ENCODE data around the gene DSTYK.

The DSTYK gene

GRCh38 chr1:205170532-205171269, 40.8 kb downstream of the DSTYK start:
- H3K4me3 ChIP-seq (ENCODE audit: control insufficient read depth in 1 of 7, extremely low read depth in 1 of 7, insufficient read depth in 4 of 7, low read depth in 2 of 7, low read length in 6 of 7): no peak overlapping the region
- H3K9me3 ChIP-seq (ENCODE audit: control extremely low read depth in 1 of 5, control insufficient read depth in 4 of 5, insufficient read depth in 2 of 5, low read depth in 1 of 5, low read length in 4 of 5): no peaks in the 10 kb centered on the region
- no peak for DNase-seq
- peaks cover 12 to 46% (median 19%) of the 10 kb centered on the region in 4 experiments for H3K36me3 ChIP-seq (ENCODE audit: control insufficient read depth in 4 of 4, insufficient read depth in 4 of 4, low read length in 3 of 4)
- 82% methylated on average over 8 of the region's 9 CpGs for WGBS (ENCODE audit: insufficient coverage)
- peak overlapping the region in 1 of 2 experiments; percentile 41 for H3K27ac ChIP-seq (ENCODE audit: insufficient read depth in 1 of 2, low read depth in 1 of 2, low read length in 2 of 2, poor library complexity in 1 of 2, severe bottlenecking in 2 of 2)
- POLR2A ChIA-PET: no interaction called here
- H3K27me3 ChIP-seq (replicated peaks in 2 of 5; ENCODE audit: control insufficient read depth in 4 of 5, insufficient read depth in 5 of 5, low read length in 4 of 5): no peaks in the 10 kb centered on the region
- CTCF ChIA-PET: interaction anchor here (0.6 kb wide), 1 partner anchor 16 kb away, joined by 4 read pairs; no protein-coding TSS in a partner anchor
- peaks cover 0 to 9% (median 8%) of the 10 kb centered on the region in 4 experiments for H3K4me1 ChIP-seq (ENCODE audit: control extremely low read depth in 1 of 4, control insufficient read depth in 4 of 4, insufficient read depth in 4 of 4, low read length in 3 of 4)

DNA sequence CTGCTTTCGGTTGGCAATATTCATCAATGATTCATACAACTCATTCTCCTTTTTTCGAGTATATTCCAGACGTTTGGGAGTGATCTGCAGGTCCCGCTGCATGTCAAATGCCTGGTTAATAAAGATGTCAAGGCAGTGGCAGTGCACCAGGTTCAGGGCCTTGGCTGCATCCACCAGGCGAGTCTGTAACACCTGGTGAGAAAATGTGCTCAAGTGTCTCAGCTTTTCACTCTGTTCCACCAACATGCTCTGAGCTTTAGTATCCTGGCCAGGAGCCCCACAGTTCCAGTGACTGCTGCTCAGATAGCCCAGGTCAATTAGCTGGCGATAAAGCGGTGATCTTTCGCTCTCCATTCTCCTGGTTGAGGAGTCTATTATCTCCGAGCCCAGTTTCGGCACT, 42.3 kb downstream of the DSTYK start:
- WGBS (ENCODE audit: insufficient coverage): 100% methylated on average over 8 of the region's 10 CpGs
- Histone ChIP-seq H3K4me3 (ENCODE audit: control insufficient read depth in 1 of 7, extremely low read depth in 1 of 7, insufficient read depth in 4 of 7, low read depth in 2 of 7, low read length in 6 of 7) (no peak overlapping the region), H3K9me3 (ENCODE audit: control extremely low read depth in 1 of 5, control insufficient read depth in 4 of 5, insufficient read depth in 2 of 5, low read depth in 1 of 5, low read length in 4 of 5) (no peaks in the 10 kb centered on the region), H3K36me3 (ENCODE audit: control insufficient read depth in 4 of 4, insufficient read depth in 4 of 4, low read length in 3 of 4) (peaks cover 13 to 54% (median 18%) of the 10 kb centered on the region in 4 experiments), H3K4me1 (ENCODE audit: control extremely low read depth in 1 of 4, control insufficient read depth in 4 of 4, insufficient read depth in 4 of 4, low read length in 3 of 4) (peaks cover 0 to 7% (median 0%) of the 10 kb centered on the region in 4 experiments), H3K27ac (ENCODE audit: insufficient read depth in 1 of 2, low read depth in 1 of 2, low read length in 2 of 2, poor library complexity in 1 of 2, severe bottlenecking in 2 of 2) (no peak overlapping the region), H3K27me3 (replicated peaks in 2 of 5; ENCODE audit: control insufficient read depth in 4 of 5, insufficient read depth in 5 of 5, low read length in 4 of 5) (no peaks in the 10 kb centered on the region)
- ChIA-PET POLR2A (no interaction called here), CTCF (interaction anchor here (1.4 kb wide), 1 partner anchor 18 kb away, joined by 7 read pairs; no protein-coding TSS in a partner anchor)
- DNase-seq: no peak

- H3K27ac ChIP-seq (ENCODE audit: insufficient read depth in 1 of 2, low read depth in 1 of 2, low read length in 2 of 2, poor library complexity in 1 of 2, severe bottlenecking in 2 of 2): no peak overlapping the region
- ChIA-PET CTCF (interaction anchor here (1.4 kb wide), 1 partner anchor 17 kb away, joined by 7 read pairs; no protein-coding TSS in a partner anchor), POLR2A (no interaction called here)
- WGBS (ENCODE audit: insufficient coverage): 100% methylated on average over 1 of the region's 1 CpG
- DNase-seq: no peak
- H3K27me3 ChIP-seq (replicated peaks in 2 of 5; ENCODE audit: control insufficient read depth in 4 of 5, insufficient read depth in 5 of 5, low read length in 4 of 5): no peaks in the 10 kb centered on the region
- H3K4me1 ChIP-seq (ENCODE audit: control extremely low read depth in 1 of 4, control insufficient read depth in 4 of 4, insufficient read depth in 4 of 4, low read length in 3 of 4): peaks cover 0 to 7% (median 0%) of the 10 kb centered on the region in 4 experiments
- H3K4me3 ChIP-seq (ENCODE audit: control insufficient read depth in 1 of 7, extremely low read depth in 1 of 7, insufficient read depth in 4 of 7, low read depth in 2 of 7, low read length in 6 of 7): no peak overlapping the region
- no peaks in the 10 kb centered on the region for H3K9me3 ChIP-seq (ENCODE audit: control extremely low read depth in 1 of 5, control insufficient read depth in 4 of 5, insufficient read depth in 2 of 5, low read depth in 1 of 5, low read length in 4 of 5)
- peaks cover 15 to 63% (median 23%) of the 10 kb centered on the region in 4 experiments for H3K36me3 ChIP-seq (ENCODE audit: control insufficient read depth in 4 of 4, insufficient read depth in 4 of 4, low read length in 3 of 4)
These were observed 43.2 kb downstream of the DSTYK start for GRCh38 chr1:205168291-205168690.

DNA sequence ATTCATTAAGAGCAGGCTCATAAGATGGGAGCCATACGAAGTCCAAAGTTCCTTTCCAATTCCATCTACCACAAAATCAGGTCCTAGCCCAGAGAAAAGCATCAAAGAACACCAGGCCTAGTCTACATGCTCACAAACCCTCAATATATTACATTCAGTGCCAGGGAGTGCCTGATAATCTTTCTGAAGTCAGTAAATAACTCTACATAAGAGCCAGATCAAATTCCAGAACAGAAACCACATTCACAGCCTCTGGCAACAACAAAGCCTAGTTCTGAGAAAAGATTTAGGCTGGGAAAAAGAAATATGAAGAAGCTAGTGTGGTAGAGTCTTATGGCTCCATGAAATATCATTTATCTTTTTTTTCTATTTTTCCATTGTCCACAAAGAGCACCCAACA, 49.2 kb downstream of the DSTYK start:
- no peaks in the 10 kb centered on the region for H3K27me3 ChIP-seq (replicated peaks in 2 of 5; ENCODE audit: control insufficient read depth in 4 of 5, insufficient read depth in 5 of 5, low read length in 4 of 5)
- CTCF ChIA-PET: no interaction called here
- WGBS (ENCODE audit: insufficient coverage): 86% methylated on average over 1 of the region's 1 CpG
- H3K27ac ChIP-seq (ENCODE audit: insufficient read depth in 1 of 2, low read depth in 1 of 2, low read length in 2 of 2, poor library complexity in 1 of 2, severe bottlenecking in 2 of 2): no peak overlapping the region
- no peak overlapping the region for H3K4me3 ChIP-seq (ENCODE audit: control insufficient read depth in 1 of 7, extremely low read depth in 1 of 7, insufficient read depth in 4 of 7, low read depth in 2 of 7, low read length in 6 of 7)
- no peaks in the 10 kb centered on the region for H3K4me1 ChIP-seq (ENCODE audit: control extremely low read depth in 1 of 4, control insufficient read depth in 4 of 4, insufficient read depth in 4 of 4, low read length in 3 of 4)
- no peak for DNase-seq
- POLR2A ChIA-PET: no interaction called here
- H3K9me3 ChIP-seq (ENCODE audit: control extremely low read depth in 1 of 5, control insufficient read depth in 4 of 5, insufficient read depth in 2 of 5, low read depth in 1 of 5, low read length in 4 of 5): peaks cover 0 to 5% (median 0%) of the 10 kb centered on the region in 5 experiments
- H3K36me3 ChIP-seq (ENCODE audit: control insufficient read depth in 4 of 4, insufficient read depth in 4 of 4, low read length in 3 of 4): peaks cover 29 to 85% (median 41%) of the 10 kb centered on the region in 4 experiments

DNA sequence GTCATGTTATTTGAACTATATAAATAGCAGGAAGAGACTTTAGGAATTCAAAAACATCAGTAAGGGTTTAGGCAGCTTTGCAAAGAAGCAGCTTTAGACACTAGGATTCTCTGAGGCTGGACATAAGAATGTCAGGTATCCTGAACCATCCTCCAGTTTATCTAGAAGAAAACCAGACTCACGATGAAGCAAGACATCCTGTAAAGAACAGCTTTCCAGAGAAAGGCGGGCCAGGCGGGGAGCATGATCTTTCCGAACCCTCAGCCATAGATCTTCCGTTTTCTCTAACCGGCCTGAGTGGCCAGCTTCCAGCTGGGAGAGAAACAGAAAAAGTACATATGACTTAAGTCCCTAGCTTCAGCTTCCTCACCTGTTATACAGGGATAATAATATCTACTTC, 50.4 kb downstream of the DSTYK start:
- peaks cover 0 to 16% (median 8%) of the 10 kb centered on the region in 5 experiments for H3K9me3 ChIP-seq (ENCODE audit: control extremely low read depth in 1 of 5, control insufficient read depth in 4 of 5, insufficient read depth in 2 of 5, low read depth in 1 of 5, low read length in 4 of 5)
- 100% methylated on average over 6 of the region's 6 CpGs for WGBS (ENCODE audit: insufficient coverage)
- no peaks in the 10 kb centered on the region for H3K27me3 ChIP-seq (replicated peaks in 2 of 5; ENCODE audit: control insufficient read depth in 4 of 5, insufficient read depth in 5 of 5, low read length in 4 of 5)
- no peak overlapping the region for H3K4me3 ChIP-seq (ENCODE audit: control insufficient read depth in 1 of 7, extremely low read depth in 1 of 7, insufficient read depth in 4 of 7, low read depth in 2 of 7, low read length in 6 of 7)
- DNase-seq: no peak
- no peaks in the 10 kb centered on the region for H3K4me1 ChIP-seq (ENCODE audit: control extremely low read depth in 1 of 4, control insufficient read depth in 4 of 4, insufficient read depth in 4 of 4, low read length in 3 of 4)
- no peak overlapping the region for H3K27ac ChIP-seq (ENCODE audit: insufficient read depth in 1 of 2, low read depth in 1 of 2, low read length in 2 of 2, poor library complexity in 1 of 2, severe bottlenecking in 2 of 2)
- CTCF ChIA-PET: interaction anchor here (0.9 to 1.5 kb wide), 2 partner anchors 10 to 30 kb away, joined by 3 to 8 read pairs; no protein-coding TSS in a partner anchor
- H3K36me3 ChIP-seq (ENCODE audit: control insufficient read depth in 4 of 4, insufficient read depth in 4 of 4, low read length in 3 of 4): peaks cover 39 to 87% (median 52%) of the 10 kb centered on the region in 4 experiments
- POLR2A ChIA-PET: no interaction called here

DNA sequence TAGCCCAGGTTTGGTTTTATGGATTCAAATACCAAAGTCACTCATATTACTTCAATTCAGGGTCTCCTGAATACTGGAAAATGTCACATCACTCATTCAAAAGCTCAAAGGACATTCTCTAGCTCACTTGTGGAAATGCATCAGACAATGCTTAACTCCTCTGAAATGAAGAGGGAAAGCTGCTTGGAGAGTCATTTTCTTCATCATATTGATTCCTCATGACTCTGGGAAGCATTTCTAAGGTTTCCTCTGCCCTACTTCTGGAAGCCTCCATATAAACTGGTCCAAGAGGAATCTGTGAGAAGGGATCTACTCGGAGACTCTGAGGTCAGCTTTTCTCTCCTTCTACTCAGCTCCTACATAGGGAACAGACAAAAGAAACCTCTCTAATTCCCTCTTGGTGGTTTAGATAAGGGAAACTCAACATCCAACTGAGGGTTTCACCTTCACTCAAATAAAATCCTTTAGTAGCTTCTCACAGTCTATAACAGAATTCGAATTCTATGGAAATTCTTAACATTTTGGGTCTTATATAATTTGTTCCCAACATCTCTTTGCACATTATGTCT, 53.4 kb downstream of the DSTYK start:
- Histone ChIP-seq H3K9me3 (ENCODE audit: control extremely low read depth in 1 of 5, control insufficient read depth in 4 of 5, insufficient read depth in 2 of 5, low read depth in 1 of 5, low read length in 4 of 5) (peaks cover 0 to 21% (median 14%) of the 10 kb centered on the region in 5 experiments), H3K4me1 (ENCODE audit: control extremely low read depth in 1 of 4, control insufficient read depth in 4 of 4, insufficient read depth in 4 of 4, low read length in 3 of 4) (no peaks in the 10 kb centered on the region), H3K27ac (ENCODE audit: insufficient read depth in 1 of 2, low read depth in 1 of 2, low read length in 2 of 2, poor library complexity in 1 of 2, severe bottlenecking in 2 of 2) (peak overlapping the region in 1 of 2 experiments; percentile 57), H3K27me3 (replicated peaks in 2 of 5; ENCODE audit: control insufficient read depth in 4 of 5, insufficient read depth in 5 of 5, low read length in 4 of 5) (no peaks in the 10 kb centered on the region), H3K36me3 (ENCODE audit: control insufficient read depth in 4 of 4, insufficient read depth in 4 of 4, low read length in 3 of 4) (peaks cover 43 to 87% (median 57%) of the 10 kb centered on the region in 4 experiments), H3K4me3 (ENCODE audit: control insufficient read depth in 1 of 7, extremely low read depth in 1 of 7, insufficient read depth in 4 of 7, low read depth in 2 of 7, low read length in 6 of 7) (no peak overlapping the region)
- DNase-seq: no peak
- ChIA-PET CTCF (interaction anchor here (0.9 to 2.3 kb wide), 7 partner anchors 8 to 98 kb away, joined by 3 to 7 read pairs (median 3); no protein-coding TSS in a partner anchor), POLR2A (interaction anchor here (0.6 to 0.7 kb wide), 2 partner anchors 72 to 104 kb away, joined by 3 read pairs; no protein-coding TSS in a partner anchor)
- WGBS (ENCODE audit: insufficient coverage): 100% methylated on average over 1 of the region's 2 CpGs

Data from common myeloid progenitor, CD34-positive (primary cell).